ENCODE results near the gene C20orf204.

- TF ChIP-seq, protein P1, sequence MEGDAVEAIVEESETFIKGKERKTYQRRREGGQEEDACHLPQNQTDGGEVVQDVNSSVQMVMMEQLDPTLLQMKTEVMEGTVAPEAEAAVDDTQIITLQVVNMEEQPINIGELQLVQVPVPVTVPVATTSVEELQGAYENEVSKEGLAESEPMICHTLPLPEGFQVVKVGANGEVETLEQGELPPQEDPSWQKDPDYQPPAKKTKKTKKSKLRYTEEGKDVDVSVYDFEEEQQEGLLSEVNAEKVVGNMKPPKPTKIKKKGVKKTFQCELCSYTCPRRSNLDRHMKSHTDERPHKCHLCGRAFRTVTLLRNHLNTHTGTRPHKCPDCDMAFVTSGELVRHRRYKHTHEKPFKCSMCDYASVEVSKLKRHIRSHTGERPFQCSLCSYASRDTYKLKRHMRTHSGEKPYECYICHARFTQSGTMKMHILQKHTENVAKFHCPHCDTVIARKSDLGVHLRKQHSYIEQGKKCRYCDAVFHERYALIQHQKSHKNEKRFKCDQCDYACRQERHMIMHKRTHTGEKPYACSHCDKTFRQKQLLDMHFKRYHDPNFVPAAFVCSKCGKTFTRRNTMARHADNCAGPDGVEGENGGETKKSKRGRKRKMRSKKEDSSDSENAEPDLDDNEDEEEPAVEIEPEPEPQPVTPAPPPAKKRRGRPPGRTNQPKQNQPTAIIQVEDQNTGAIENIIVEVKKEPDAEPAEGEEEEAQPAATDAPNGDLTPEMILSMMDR (IDR thresholded peaks at IDR 0.05; ENCODE audit: low read depth, low read length) = no peak
- no peak for TF ChIP-seq EZH2phosphoT487 (IDR thresholded peaks at IDR 0.05; ENCODE audit: low read depth)
Measured at GRCh38 chr20:64039293-64040160, 3.5 kb downstream of the C20orf204 start.

All from OCI-LY3 (cell line).